ENCODE results near the gene LAMA3.

The LAMA3 gene

GRCh38 chr18:23838233-23838632 is 149.0 kb downstream of the LAMA3 start:
- no peaks in the 10 kb centered on the region for H3K9me3 ChIP-seq (ENCODE audit: control insufficient read depth in 5 of 5, low read length in 5 of 5)
- peaks cover 0 to 24% (median 4%) of the 10 kb centered on the region in 5 donors for H3K36me3 ChIP-seq (ENCODE audit: control insufficient read depth in 5 of 5, insufficient read depth in 5 of 5, low read length in 5 of 5)
- no peaks in the 10 kb centered on the region for H3K27me3 ChIP-seq (ENCODE audit: control insufficient read depth in 5 of 5, insufficient read depth in 4 of 5, low read length in 5 of 5)
- no peak overlapping the region for H3K9ac ChIP-seq (ENCODE audit: low read length in 5 of 5)
- no peak overlapping the region for H3K4me3 ChIP-seq (ENCODE audit: low read depth in 1 of 5, low read length in 5 of 5)
- no peak overlapping the region for H3K27ac ChIP-seq (ENCODE audit: low read depth, low read length)
- H3K4me1 ChIP-seq (ENCODE audit: control insufficient read depth in 5 of 5, insufficient read depth in 5 of 5, low read length in 5 of 5): peaks cover 0 to 8% (median 5%) of the 10 kb centered on the region in 5 donors

GRCh38 chr18:23838801-23839366 is 149.6 kb downstream of the LAMA3 start:
- Histone ChIP-seq H3K27me3 (ENCODE audit: control insufficient read depth in 5 of 5, insufficient read depth in 4 of 5, low read length in 5 of 5) (no peaks in the 10 kb centered on the region), H3K36me3 (ENCODE audit: control insufficient read depth in 5 of 5, insufficient read depth in 5 of 5, low read length in 5 of 5) (peaks cover 0 to 27% (median 11%) of the 10 kb centered on the region in 5 donors), H3K9me3 (ENCODE audit: control insufficient read depth in 5 of 5, low read length in 5 of 5) (no peaks in the 10 kb centered on the region), H3K4me3 (ENCODE audit: low read depth in 1 of 5, low read length in 5 of 5) (no peak overlapping the region), H3K9ac (ENCODE audit: low read length in 5 of 5) (no peak overlapping the region), H3K27ac (ENCODE audit: low read depth, low read length) (no peak overlapping the region), H3K4me1 (ENCODE audit: control insufficient read depth in 5 of 5, insufficient read depth in 5 of 5, low read length in 5 of 5) (peaks cover 0 to 8% (median 5%) of the 10 kb centered on the region in 5 donors)

- Histone ChIP-seq H3K36me3 (ENCODE audit: control insufficient read depth in 5 of 5, insufficient read depth in 5 of 5, low read length in 5 of 5) (peaks cover 0 to 39% (median 25%) of the 10 kb centered on the region in 5 donors), H3K27ac (ENCODE audit: low read depth, low read length) (no peak overlapping the region)
Observed at GRCh38 chr18:23842305-23842704, 153.1 kb downstream of the LAMA3 start.

GRCh38 chr18:23844991-23845680 is 155.9 kb downstream of the LAMA3 start:
- H3K36me3 ChIP-seq (ENCODE audit: control insufficient read depth in 5 of 5, insufficient read depth in 5 of 5, low read length in 5 of 5): peaks cover 0 to 51% (median 41%) of the 10 kb centered on the region in 5 donors
- H3K9ac ChIP-seq (ENCODE audit: low read length in 5 of 5): no peak overlapping the region
- no peaks in the 10 kb centered on the region for H3K4me1 ChIP-seq (ENCODE audit: control insufficient read depth in 5 of 5, insufficient read depth in 5 of 5, low read length in 5 of 5)
- no peak overlapping the region for H3K27ac ChIP-seq (ENCODE audit: low read depth, low read length)
- H3K4me3 ChIP-seq (ENCODE audit: low read depth in 1 of 5, low read length in 5 of 5): no peak overlapping the region
- H3K27me3 ChIP-seq (ENCODE audit: control insufficient read depth in 5 of 5, insufficient read depth in 4 of 5, low read length in 5 of 5): peaks cover 0 to 3% (median 0%) of the 10 kb centered on the region in 5 donors
- no peaks in the 10 kb centered on the region for H3K9me3 ChIP-seq (ENCODE audit: control insufficient read depth in 5 of 5, low read length in 5 of 5)

More at GRCh38 chr18:23842305-23842704, 153.1 kb downstream of the LAMA3 start:
- H3K4me3 ChIP-seq (ENCODE audit: low read depth in 1 of 5, low read length in 5 of 5): no peak overlapping the region
- H3K9me3 ChIP-seq (ENCODE audit: control insufficient read depth in 5 of 5, low read length in 5 of 5): no peaks in the 10 kb centered on the region
- no peak overlapping the region for H3K9ac ChIP-seq (ENCODE audit: low read length in 5 of 5)
- no peaks in the 10 kb centered on the region for H3K27me3 ChIP-seq (ENCODE audit: control insufficient read depth in 5 of 5, insufficient read depth in 4 of 5, low read length in 5 of 5)
- H3K4me1 ChIP-seq (ENCODE audit: control insufficient read depth in 5 of 5, insufficient read depth in 5 of 5, low read length in 5 of 5): peaks cover 0 to 5% (median 0%) of the 10 kb centered on the region in 5 donors

GRCh38 chr18:23845988-23846630 is 156.9 kb downstream of the LAMA3 start:
- Histone ChIP-seq H3K9ac (ENCODE audit: low read length in 5 of 5) (no peak overlapping the region), H3K9me3 (ENCODE audit: control insufficient read depth in 5 of 5, low read length in 5 of 5) (no peaks in the 10 kb centered on the region), H3K27ac (ENCODE audit: low read depth, low read length) (no peak overlapping the region), H3K27me3 (ENCODE audit: control insufficient read depth in 5 of 5, insufficient read depth in 4 of 5, low read length in 5 of 5) (peaks cover 0 to 3% (median 0%) of the 10 kb centered on the region in 5 donors), H3K36me3 (ENCODE audit: control insufficient read depth in 5 of 5, insufficient read depth in 5 of 5, low read length in 5 of 5) (peaks cover 0 to 56% (median 41%) of the 10 kb centered on the region in 5 donors), H3K4me1 (ENCODE audit: control insufficient read depth in 5 of 5, insufficient read depth in 5 of 5, low read length in 5 of 5) (no peaks in the 10 kb centered on the region), H3K4me3 (ENCODE audit: low read depth in 1 of 5, low read length in 5 of 5) (no peak overlapping the region)

- Histone ChIP-seq H3K27ac (ENCODE audit: low read depth, low read length) (no peak overlapping the region), H3K4me3 (ENCODE audit: low read depth in 1 of 5, low read length in 5 of 5) (no peak overlapping the region), H3K4me1 (ENCODE audit: control insufficient read depth in 5 of 5, insufficient read depth in 5 of 5, low read length in 5 of 5) (no peaks in the 10 kb centered on the region), H3K27me3 (ENCODE audit: control insufficient read depth in 5 of 5, insufficient read depth in 4 of 5, low read length in 5 of 5) (peaks cover 0 to 3% (median 0%) of the 10 kb centered on the region in 5 donors), H3K36me3 (ENCODE audit: control insufficient read depth in 5 of 5, insufficient read depth in 5 of 5, low read length in 5 of 5) (peaks cover 0 to 59% (median 41%) of the 10 kb centered on the region in 5 donors), H3K9me3 (ENCODE audit: control insufficient read depth in 5 of 5, low read length in 5 of 5) (no peaks in the 10 kb centered on the region), H3K9ac (ENCODE audit: low read length in 5 of 5) (no peak overlapping the region)
Observed at GRCh38 chr18:23847321-23847986, 158.2 kb downstream of the LAMA3 start.

GRCh38 chr18:23849141-23849540 is 159.9 kb downstream of the LAMA3 start:
- H3K9ac ChIP-seq (ENCODE audit: low read length in 5 of 5): no peak overlapping the region
- no peak overlapping the region for H3K4me3 ChIP-seq (ENCODE audit: low read depth in 1 of 5, low read length in 5 of 5)
- H3K27ac ChIP-seq (ENCODE audit: low read depth, low read length): no peak overlapping the region
- H3K27me3 ChIP-seq (ENCODE audit: control insufficient read depth in 5 of 5, insufficient read depth in 4 of 5, low read length in 5 of 5): peaks cover 0 to 3% (median 0%) of the 10 kb centered on the region in 5 donors
- peaks cover 0 to 45% (median 30%) of the 10 kb centered on the region in 5 donors for H3K36me3 ChIP-seq (ENCODE audit: control insufficient read depth in 5 of 5, insufficient read depth in 5 of 5, low read length in 5 of 5)
- H3K9me3 ChIP-seq (ENCODE audit: control insufficient read depth in 5 of 5, low read length in 5 of 5): no peaks in the 10 kb centered on the region
- H3K4me1 ChIP-seq (ENCODE audit: control insufficient read depth in 5 of 5, insufficient read depth in 5 of 5, low read length in 5 of 5): peaks cover 0 to 7% (median 0%) of the 10 kb centered on the region in 5 donors

GRCh38 chr18:23850215-23850614 is 161.0 kb downstream of the LAMA3 start:
- Histone ChIP-seq H3K9me3 (ENCODE audit: control insufficient read depth in 5 of 5, low read length in 5 of 5) (no peaks in the 10 kb centered on the region), H3K9ac (ENCODE audit: low read length in 5 of 5) (no peak overlapping the region), H3K36me3 (ENCODE audit: control insufficient read depth in 5 of 5, insufficient read depth in 5 of 5, low read length in 5 of 5) (peaks cover 0 to 41% (median 29%) of the 10 kb centered on the region in 5 donors), H3K4me3 (ENCODE audit: low read depth in 1 of 5, low read length in 5 of 5) (no peak overlapping the region), H3K4me1 (ENCODE audit: control insufficient read depth in 5 of 5, insufficient read depth in 5 of 5, low read length in 5 of 5) (peaks cover 0 to 7% (median 0%) of the 10 kb centered on the region in 5 donors), H3K27ac (ENCODE audit: low read depth, low read length) (no peak overlapping the region), H3K27me3 (ENCODE audit: control insufficient read depth in 5 of 5, insufficient read depth in 4 of 5, low read length in 5 of 5) (peaks cover 0 to 3% (median 0%) of the 10 kb centered on the region in 5 donors)

- Histone ChIP-seq H3K27me3 (ENCODE audit: control insufficient read depth in 5 of 5, insufficient read depth in 4 of 5, low read length in 5 of 5) (peaks cover 0 to 3% (median 0%) of the 10 kb centered on the region in 5 donors), H3K27ac (ENCODE audit: low read depth, low read length) (no peak overlapping the region), H3K4me1 (ENCODE audit: control insufficient read depth in 5 of 5, insufficient read depth in 5 of 5, low read length in 5 of 5) (peaks cover 0 to 7% (median 0%) of the 10 kb centered on the region in 5 donors), H3K36me3 (ENCODE audit: control insufficient read depth in 5 of 5, insufficient read depth in 5 of 5, low read length in 5 of 5) (peaks cover 0 to 30% (median 22%) of the 10 kb centered on the region in 5 donors), H3K4me3 (ENCODE audit: low read depth in 1 of 5, low read length in 5 of 5) (no peak overlapping the region), H3K9ac (ENCODE audit: low read length in 5 of 5) (no peak overlapping the region), H3K9me3 (ENCODE audit: control insufficient read depth in 5 of 5, low read length in 5 of 5) (no peaks in the 10 kb centered on the region)
Observed at GRCh38 chr18:23851470-23852002, 162.3 kb downstream of the LAMA3 start.

Measured in subcutaneous abdominal adipose tissue (tissue), 5 donors.